Activated CD4-positive, CD25-positive, alpha-beta regulatory T cell (primary cell): ENCODE measurements around the gene C3.
"Not testable (repeated sequence)": the region's sequence is repeated elsewhere in the genome, so short reads cannot be mapped to it uniquely, and the experiment has no call there.

Experiments
- DNase-seq, 4 experiments: peaks; one replicate each; lab custom pipeline; 2025; lab: John Stamatoyannopoulos, UW

Gene C3

DNA sequence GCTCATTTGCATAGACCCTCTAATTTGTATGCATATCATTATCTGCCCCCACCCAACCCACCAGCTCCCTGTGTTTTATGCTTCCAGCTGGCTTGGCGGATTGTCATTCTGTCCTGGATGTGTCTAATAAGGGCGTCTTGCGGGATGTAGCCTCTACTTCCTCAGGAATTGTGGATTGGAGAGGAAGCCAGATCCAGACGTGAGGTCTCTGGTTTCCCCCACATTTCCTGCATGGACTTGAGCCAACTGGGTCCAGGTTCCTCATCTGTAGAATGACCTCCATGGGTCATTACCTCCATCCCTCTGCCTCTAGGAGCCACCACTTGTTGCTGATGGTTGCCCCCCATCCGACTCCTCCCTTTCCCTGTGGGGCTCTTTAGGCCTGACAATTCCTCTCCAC is 57.7 kb downstream of the C3 start:
- DNase-seq: no peak

DNA sequence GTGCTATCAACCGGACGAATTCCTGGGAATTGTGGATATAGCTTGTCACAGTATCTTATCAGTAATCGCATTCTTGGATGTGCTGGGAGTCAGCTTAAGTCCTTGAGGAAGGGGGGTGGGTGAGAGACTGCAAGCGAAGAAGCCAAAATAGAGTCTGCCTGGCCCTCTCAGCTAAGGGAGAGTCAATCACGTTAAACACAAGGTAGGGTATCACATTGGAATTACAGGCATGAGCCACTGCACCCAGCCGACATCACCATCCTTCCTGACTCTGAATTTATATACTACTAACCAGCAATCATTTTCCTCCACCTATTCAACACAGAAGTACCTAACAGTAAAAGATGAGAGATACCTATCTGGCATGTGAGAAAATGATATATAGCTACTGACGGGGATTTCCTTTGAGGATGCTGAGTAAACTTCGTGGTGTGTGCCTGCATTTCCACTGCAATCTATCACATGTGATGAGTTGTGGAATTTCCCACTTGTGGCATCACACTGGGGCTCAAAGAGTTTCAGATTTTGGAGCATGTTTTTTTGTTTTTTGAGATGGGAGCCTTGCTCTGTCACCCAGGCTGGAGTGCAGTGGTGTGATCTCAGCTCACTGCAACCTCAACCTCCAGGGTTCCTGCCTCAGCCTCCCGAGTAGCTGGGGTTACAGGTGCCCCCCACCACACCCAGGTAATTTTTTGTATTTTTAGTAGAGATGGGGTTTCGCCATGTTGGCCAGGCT is 58.8 kb downstream of the C3 start:
- not testable (repeated sequence) for DNase-seq

GRCh38 chr19:6660930-6661329 is 59.5 kb downstream of the C3 start:
- no peak for DNase-seq

GRCh38 chr19:6656390-6656789 is 64.1 kb downstream of the C3 start:
- DNase-seq: not testable (repeated sequence)

- no peak for DNase-seq
Observed at GRCh38 chr19:6654347-6655310, 65.8 kb downstream of the C3 start.

DNA sequence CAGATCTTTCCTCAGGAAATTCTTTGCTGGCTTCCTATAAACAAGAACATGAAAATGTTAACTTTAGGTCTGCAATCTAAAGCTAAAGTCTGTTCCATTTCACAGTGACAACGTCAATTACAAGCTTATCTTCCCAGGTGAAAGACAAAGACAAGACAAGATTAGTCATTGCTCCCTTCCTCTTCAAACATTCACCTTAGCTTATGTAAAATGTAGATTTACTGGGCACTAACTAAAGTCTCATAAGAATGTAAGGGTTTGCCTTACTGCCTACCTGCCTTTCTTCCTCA is 67.7 kb downstream of the C3 start:
- DNase-seq: no peak

- no peak for DNase-seq
Observed at GRCh38 chr19:6651965-6652804, 68.3 kb downstream of the C3 start.

DNA sequence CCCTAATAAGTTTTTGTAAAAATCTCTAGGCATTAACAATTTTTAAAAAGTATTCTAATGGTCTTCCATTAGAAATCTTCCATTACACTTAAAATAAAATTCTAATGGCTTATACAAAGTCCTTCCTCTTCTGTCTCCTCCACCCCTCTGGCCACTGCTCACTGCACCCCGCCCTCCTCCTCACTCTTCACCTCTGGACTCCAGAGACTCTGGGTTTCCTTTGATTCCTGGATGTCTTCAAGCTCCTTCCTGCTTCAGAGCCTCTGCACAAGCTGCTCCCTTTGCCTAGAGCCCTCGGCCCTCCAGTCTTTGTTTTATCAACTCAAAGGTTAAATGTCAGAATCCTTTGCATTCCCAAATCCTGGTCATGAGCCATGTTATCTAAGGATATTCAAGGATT is 71.3 kb downstream of the C3 start:
- DNase-seq: no peak

GRCh38 chr19:6648141-6648715 is 72.2 kb downstream of the C3 start:
- no peak for DNase-seq

DNA sequence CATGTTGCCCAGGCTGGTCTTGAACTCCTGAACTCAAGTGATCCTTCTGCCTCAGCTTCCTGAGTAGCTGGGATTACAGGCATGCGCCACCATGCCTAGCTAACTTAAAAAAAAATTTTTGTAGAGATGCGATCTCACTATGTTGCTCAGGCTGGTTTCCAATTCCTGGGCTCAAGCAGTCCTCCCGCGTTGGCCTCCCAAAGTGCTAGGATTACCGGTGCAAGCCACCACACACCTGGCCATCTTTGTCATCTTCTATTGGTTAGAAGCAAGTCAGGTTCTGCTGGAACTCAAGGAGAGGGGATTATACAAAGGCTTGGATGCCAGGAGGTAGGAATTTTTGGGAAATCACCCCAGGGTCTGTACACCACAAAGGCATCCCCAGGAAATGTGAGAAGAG is 75.7 kb downstream of the C3 start:
- no peak for DNase-seq

DNA sequence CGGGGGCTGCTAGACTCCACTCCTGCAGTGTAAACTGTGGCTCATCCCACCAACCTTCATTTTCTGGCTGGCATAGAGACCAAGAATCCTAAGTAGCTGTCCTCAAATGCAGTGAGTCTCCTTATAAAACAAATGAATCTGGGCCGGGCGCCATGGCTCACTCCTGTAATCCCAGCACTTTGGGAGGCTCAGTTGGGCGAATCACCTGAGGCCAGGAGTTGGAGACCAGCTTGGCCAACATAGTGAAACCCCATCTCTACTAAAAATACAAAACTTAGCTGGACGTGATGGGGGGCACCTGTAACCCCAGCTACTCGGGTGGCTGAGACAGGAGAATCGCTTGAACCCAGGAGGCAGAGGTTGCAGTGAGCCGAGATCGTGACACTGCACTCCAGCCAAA is 80.1 kb downstream of the C3 start:
- not testable (repeated sequence) for DNase-seq

DNA sequence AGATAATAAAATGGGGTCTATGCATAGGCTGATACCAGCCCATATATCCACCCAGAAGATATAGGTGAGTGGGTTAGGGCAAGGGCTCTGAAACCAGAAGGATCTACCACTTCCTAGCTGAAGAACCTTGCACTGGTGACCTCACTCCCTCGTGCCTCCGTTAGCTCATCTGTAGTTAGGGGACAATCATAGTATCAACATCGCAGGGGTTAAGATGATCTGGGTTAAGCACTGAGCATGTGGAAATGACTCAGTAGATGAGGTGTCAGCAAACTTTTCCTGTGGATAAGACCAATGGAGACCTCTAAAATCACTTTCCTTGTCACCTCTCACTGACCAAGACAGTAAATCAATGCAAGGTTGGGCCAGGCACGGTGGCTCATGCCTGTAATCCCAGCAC is 81.0 kb downstream of the C3 start:
- DNase-seq: no peak

GRCh38 chr19:6633456-6633813 is 87.0 kb downstream of the C3 start:
- not testable (repeated sequence) for DNase-seq

DNA sequence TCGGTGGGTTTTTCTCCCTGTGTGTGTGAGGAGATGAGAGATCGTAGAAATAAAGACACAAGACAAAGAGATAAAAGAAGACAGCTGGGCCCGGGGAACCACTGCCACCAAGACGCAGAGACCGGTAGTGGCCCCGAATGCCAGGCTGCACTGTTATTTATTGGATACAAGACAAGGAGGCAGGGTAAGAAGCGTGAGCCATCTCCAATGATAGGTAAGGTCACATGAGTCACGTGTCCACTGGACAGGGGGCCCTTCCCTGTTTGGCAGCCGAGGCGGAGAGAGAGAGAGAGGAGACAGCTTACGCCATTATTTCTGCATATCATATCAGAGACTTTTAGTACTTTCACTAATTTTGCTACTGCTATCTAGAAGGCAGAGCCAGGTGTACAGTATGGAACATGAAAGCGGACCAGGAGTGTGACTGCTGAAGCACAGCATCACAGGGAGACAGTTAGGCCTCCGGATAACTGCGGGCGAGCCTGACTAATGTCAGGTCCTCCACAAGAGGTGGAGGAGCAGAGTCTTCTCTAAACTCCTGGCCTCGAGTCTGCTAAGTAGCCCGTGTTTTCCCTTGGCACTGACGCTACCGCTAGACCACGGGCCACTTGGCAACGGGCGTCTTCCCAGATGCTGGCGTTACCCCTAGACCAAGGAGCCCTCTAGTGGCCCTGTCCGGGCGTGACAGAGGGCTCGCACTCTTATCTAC is 87.5 kb downstream of the C3 start:
- DNase-seq: peak in 3 of 4 experiments; percentile 5 to 19 (median 12)

DNA sequence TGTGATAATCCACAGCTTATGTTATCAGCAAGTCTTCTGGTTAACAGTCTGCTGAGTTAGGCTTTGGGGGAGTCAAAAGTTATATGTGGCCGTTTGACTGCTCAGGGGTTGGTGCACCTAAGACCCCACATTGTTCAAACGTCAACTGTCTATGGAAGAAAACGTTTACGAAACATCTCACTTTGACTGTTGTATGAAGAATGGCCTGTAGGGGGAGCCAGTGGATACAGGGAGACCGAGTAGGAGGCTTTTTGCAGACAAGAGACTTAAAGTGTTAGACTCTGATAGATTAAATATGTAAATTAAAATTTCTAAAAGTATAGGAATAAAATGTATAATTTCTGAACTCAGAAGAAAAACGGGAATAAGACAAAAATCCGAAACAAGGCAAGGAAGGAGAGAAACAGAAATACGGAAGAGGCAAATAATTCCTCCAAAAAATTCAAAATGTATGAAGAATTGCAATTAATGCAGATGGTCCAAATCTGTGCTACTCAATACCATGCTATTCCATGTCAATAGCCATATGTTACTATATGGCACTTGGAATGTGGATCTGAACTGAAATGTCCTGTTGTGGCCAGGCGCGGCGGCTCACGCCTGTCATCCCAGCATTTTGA is 88.3 kb downstream of the C3 start:
- peak; percentile 60 to 75 (median 66) for DNase-seq
